ENCODE measurements around the gene RIC3. TPM values are rescaled to one million over a fixed set of nuclear protein-coding genes. Genes with fewer than 3 reads are reported as not detected.

The RIC3 gene
- total RNA-seq, 3 donors from 2014 or later: 1.5 to 16.4 (median 2.0) TPM

DNA sequence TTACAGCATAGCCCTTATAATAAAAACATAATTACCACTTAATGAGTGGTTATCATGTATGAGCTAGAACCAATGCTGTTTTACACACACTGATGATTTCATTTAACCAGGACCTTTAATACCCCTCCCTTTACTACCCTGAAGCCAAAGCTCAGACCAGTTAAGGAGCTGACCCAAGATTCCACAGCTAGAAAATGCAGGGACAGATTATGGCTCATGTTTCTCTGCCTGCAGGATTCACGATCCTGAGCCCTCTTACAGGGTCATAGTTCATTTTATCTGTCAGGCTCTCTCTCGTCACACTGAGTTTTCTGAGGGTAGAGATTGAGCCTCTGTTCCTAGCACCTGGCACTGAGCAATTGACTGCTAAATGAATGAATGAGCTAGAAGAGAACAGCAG lies 60.4 kb downstream of the RIC3 start:
- H3K4me1 ChIP-seq (ENCODE audit: low read depth): no peaks in the 10 kb centered on the region
- H3K4me3 ChIP-seq: no peak overlapping the region
- DNase-seq: no peak
- intact Hi-C loops (cut with DNase I, micrococcal nuclease): no loop called here
- no peaks in the 10 kb centered on the region for H3K9me3 ChIP-seq
- ATAC-seq: no peak
- no peaks in the 10 kb centered on the region for H3K36me3 ChIP-seq (ENCODE audit: low read depth)
- TF ChIP-seq, protein P1, sequence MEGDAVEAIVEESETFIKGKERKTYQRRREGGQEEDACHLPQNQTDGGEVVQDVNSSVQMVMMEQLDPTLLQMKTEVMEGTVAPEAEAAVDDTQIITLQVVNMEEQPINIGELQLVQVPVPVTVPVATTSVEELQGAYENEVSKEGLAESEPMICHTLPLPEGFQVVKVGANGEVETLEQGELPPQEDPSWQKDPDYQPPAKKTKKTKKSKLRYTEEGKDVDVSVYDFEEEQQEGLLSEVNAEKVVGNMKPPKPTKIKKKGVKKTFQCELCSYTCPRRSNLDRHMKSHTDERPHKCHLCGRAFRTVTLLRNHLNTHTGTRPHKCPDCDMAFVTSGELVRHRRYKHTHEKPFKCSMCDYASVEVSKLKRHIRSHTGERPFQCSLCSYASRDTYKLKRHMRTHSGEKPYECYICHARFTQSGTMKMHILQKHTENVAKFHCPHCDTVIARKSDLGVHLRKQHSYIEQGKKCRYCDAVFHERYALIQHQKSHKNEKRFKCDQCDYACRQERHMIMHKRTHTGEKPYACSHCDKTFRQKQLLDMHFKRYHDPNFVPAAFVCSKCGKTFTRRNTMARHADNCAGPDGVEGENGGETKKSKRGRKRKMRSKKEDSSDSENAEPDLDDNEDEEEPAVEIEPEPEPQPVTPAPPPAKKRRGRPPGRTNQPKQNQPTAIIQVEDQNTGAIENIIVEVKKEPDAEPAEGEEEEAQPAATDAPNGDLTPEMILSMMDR (IDR thresholded peaks at IDR 0.05): no peak

DNA sequence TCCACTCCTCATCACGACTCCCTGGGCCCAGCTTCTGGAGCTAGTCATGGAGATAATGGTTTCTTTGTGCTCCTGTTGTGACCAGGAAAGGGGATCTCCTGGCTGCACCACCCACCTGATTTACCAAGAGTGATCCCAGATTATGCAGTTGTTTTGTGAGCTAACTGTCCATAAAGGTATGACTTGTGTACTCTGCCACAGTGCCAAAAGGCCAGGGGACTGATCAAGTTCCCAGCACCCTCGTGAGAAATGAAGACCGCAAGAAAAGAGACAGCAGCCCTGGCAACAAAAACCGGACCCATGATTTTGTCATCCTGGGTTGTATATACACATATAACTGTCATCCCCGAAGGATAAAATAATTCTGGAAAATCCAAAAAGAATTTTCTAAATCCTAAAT lies 61.2 kb downstream of the RIC3 start:
- TF ChIP-seq, protein P1 (IDR thresholded peaks at IDR 0.05): no peak
- ATAC-seq (no peak), DNase-seq (no peak)
- Histone ChIP-seq H3K4me1 (ENCODE audit: low read depth) (no peaks in the 10 kb centered on the region), H3K4me3 (no peak overlapping the region), H3K9me3 (no peaks in the 10 kb centered on the region), H3K36me3 (ENCODE audit: low read depth) (no peaks in the 10 kb centered on the region)
- intact Hi-C loops (cut with DNase I, micrococcal nuclease): no loop called here

DNA sequence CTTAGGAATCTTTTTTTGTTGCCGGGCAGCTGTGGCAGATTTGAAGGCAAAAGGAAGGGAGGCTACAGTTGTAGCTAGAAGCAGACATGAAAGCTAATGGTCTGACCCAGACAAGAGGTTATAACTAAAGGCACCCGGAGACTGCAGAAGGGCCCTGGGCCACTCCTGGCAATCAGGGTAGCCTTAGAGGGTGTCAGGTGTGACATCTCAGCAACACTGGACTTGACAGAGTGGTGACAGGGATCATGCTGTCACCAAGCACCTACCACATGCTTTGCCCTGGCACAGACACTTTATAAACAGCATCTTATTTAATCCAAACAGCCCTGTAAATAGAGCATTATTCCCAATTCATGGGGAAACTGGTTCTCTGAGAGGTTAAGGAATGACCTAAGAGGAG lies 62.1 kb downstream of the RIC3 start:
- Histone ChIP-seq H3K36me3 (ENCODE audit: low read depth) (no peaks in the 10 kb centered on the region), H3K4me1 (ENCODE audit: low read depth) (no peaks in the 10 kb centered on the region), H3K4me3 (no peak overlapping the region), H3K9me3 (no peaks in the 10 kb centered on the region)
- no peak for ATAC-seq
- DNase-seq: no peak
- intact Hi-C loops (cut with DNase I, micrococcal nuclease): no loop called here
- TF ChIP-seq, protein P1 (IDR thresholded peaks at IDR 0.05): no peak

DNA sequence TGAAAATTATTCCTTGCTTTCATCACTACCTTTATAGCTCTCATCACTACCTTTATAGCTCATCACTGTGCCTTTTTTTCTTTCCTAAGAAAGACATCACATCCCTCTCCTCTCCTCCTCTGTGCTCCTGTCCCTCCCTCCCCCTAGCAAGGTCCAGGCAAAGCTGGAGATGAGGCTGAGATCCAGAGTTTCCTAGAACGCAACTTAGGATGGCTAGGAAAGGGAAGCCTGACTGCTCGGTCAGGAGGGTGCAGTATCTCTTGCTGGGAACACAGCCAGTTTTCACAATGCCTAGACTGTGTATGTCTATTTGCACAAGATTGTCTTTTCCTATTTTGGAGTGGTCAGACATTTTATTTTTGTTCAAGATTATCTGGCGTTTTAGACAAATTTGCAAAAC lies 63.2 kb downstream of the RIC3 start:
- H3K36me3 ChIP-seq (ENCODE audit: low read depth): no peaks in the 10 kb centered on the region
- intact Hi-C loops (cut with DNase I, micrococcal nuclease): no loop called here

DNA sequence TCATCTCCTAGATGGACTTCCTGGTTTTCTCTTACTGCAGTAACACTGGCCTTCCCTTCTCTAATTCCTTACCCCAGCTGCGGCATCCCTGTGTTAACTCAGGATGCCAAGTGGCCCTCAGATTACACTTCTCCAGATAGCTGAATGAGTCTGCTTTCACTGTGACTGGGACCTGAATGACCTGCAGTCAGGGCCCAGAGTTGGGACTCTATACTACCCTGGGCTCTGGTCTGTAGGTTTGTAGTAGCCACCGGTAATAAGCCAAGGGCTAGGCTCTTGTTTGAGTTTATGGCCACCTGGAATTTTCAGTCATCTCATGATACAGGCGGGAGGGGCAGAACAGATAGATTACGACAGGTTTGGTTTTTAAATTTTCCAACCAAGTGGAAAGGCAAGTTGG lies 63.7 kb downstream of the RIC3 start:
- no peak for DNase-seq
- no peaks in the 10 kb centered on the region for H3K4me1 ChIP-seq (ENCODE audit: low read depth)
- TF ChIP-seq, protein P1 (IDR thresholded peaks at IDR 0.05): no peak
- intact Hi-C loops (cut with DNase I, micrococcal nuclease): no loop called here
- H3K9me3 ChIP-seq: no peaks in the 10 kb centered on the region
- ATAC-seq: no peak
- no peaks in the 10 kb centered on the region for H3K36me3 ChIP-seq (ENCODE audit: low read depth)
- H3K4me3 ChIP-seq: no peak overlapping the region

More for the DNA sequence above, 63.2 kb downstream of the RIC3 start:
- H3K4me3 ChIP-seq: no peak overlapping the region
- no peak for ATAC-seq
- DNase-seq: no peak
- H3K4me1 ChIP-seq (ENCODE audit: low read depth): no peaks in the 10 kb centered on the region
- TF ChIP-seq, protein P1 (IDR thresholded peaks at IDR 0.05): no peak
- no peaks in the 10 kb centered on the region for H3K9me3 ChIP-seq

DNA sequence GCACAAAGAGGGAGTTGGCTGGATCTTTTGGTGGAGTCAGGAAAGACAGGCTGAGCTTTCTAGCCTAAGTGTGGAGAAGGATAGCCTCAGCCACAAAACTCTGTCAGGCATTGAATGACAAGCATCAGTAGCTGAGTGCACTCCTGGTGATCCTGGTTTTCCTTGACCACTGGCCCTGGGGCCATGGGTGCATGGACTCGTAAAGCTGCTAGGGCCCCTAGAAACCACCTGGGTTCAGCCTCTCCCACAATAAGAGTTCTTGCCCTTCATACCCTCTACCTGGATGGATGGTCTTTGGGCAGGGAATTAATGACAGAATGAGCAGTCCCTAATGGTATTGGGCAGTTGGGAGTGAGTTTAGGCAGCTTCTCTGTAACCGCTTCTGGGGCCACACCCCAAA lies 64.9 kb downstream of the RIC3 start:
- ATAC-seq (no peak), DNase-seq (no peak)
- TF ChIP-seq, protein P1 (IDR thresholded peaks at IDR 0.05): no peak
- Histone ChIP-seq H3K4me3 (no peak overlapping the region), H3K4me1 (ENCODE audit: low read depth) (no peaks in the 10 kb centered on the region), H3K9me3 (no peaks in the 10 kb centered on the region), H3K36me3 (ENCODE audit: low read depth) (no peaks in the 10 kb centered on the region)
- intact Hi-C loops (cut with DNase I, micrococcal nuclease): no loop called here
